Fibroblast of skin of left quadriceps (primary cell): ENCODE data around the gene MEPE.

Source experiments
- DNase-seq, 2 experiments: peaks; one replicate each; pipeline ENCODE4 v3.0.0-alpha.2; 2013; ENCODE audit warnings: low read depth in 2 of 2

The MEPE gene

GRCh38 chr4:87832669-87833068 lies at the start of gene MEPE:
MEPE (plus strand) TSS chr4:87832969; CDS start chr4:87834715, 1,746 bp downstream.
- no peak for DNase-seq

- DNase-seq = no peak
These were observed 49.0 kb upstream of the MEPE start for GRCh38 chr4:87783781-87784180.

- no peak for DNase-seq
These were observed 46.8 kb upstream of the MEPE start for GRCh38 chr4:87785731-87786509.

- DNase-seq = no peak
These were observed 33.3 kb upstream of the MEPE start, which contains the start of gene IBSP for GRCh38 chr4:87799301-87800113. IBSP (plus strand) TSS chr4:87799554; CDS start chr4:87802362, 2,808 bp downstream.

GRCh38 chr4:87802858-87803257 lies 29.9 kb upstream of the MEPE start:
- no peak for DNase-seq

GRCh38 chr4:87803421-87803820 lies 29.3 kb upstream of the MEPE start:
- DNase-seq = no peak

GRCh38 chr4:87804871-87805270 lies 27.9 kb upstream of the MEPE start:
- DNase-seq = no peak

- DNase-seq = peak in 1 of 2 experiments; percentile 32
These were observed 26.8 kb upstream of the MEPE start for GRCh38 chr4:87805971-87806370.

- DNase-seq = peak in 1 of 2 experiments; percentile 17
These were observed 26.2 kb upstream of the MEPE start for GRCh38 chr4:87806520-87806919.

- no peak for DNase-seq
These were observed 25.4 kb upstream of the MEPE start for GRCh38 chr4:87807402-87807801.

GRCh38 chr4:87811977-87812376 lies 20.8 kb upstream of the MEPE start:
- no peak for DNase-seq

GRCh38 chr4:87819281-87819919 lies 13.4 kb upstream of the MEPE start:
- DNase-seq = peak; percentile 85 to 87

- no peak for DNase-seq
These were observed 9.6 kb upstream of the MEPE start for GRCh38 chr4:87823200-87823599.

GRCh38 chr4:87823724-87824123 lies 9.0 kb upstream of the MEPE start:
- DNase-seq = no peak

GRCh38 chr4:87824352-87824751 lies 8.4 kb upstream of the MEPE start:
- DNase-seq = no peak

- no peak for DNase-seq
These were observed 1.6 kb downstream of the MEPE start for GRCh38 chr4:87834401-87834800.

- no peak for DNase-seq
These were observed 2.4 kb downstream of the MEPE start for GRCh38 chr4:87835197-87835596.

GRCh38 chr4:87835743-87836142 lies 3.0 kb downstream of the MEPE start:
- DNase-seq = no peak

- no peak for DNase-seq
These were observed 5.4 kb downstream of the MEPE start for GRCh38 chr4:87838205-87838604.

- no peak for DNase-seq
These were observed 6.3 kb downstream of the MEPE start for GRCh38 chr4:87838890-87839591.

GRCh38 chr4:87839592-87839946 lies 6.8 kb downstream of the MEPE start:
- no peak for DNase-seq

GRCh38 chr4:87840149-87840548 lies 7.4 kb downstream of the MEPE start:
- no peak for DNase-seq
